Upper lobe of left lung (tissue), 6 donors: ENCODE results near the gene TSPAN32. TPM values are rescaled to one million over a fixed set of nuclear protein-coding genes. Genes with fewer than 3 reads are reported as not detected.

ENCODE experiments used
- ATAC-seq, 2 donors: fragments of 200-7000 bp; cut with Tn5 transposase; one replicate each; pipeline ENCODE4 v1.9.1; 2022; ENCODE audit warnings: mild to moderate bottlenecking in 2 of 2, moderate library complexity in 2 of 2; ENCODE audit not compliant: low FRiP score in 2 of 2
- DNase-seq, 2 donors: peaks; one replicate each; pipeline ENCODE4 v3.0.0-alpha.2; 2019 to 2020
- H3K27ac ChIP-seq, 4 donors: fragments of 200-600 bp; sonication (generic); one replicate each; pipeline ENCODE4 v1.5.1; 2016 to 2019
- H3K27me3 ChIP-seq, 4 donors: fragments of 200-600 bp; sonication (generic); one replicate each; pipeline ENCODE4 v1.5.1; 2017 to 2019
- H3K36me3 ChIP-seq, 4 donors: fragments of 200-600 bp; sonication (generic); one replicate each; pipeline ENCODE4 v1.5.1; 2016 to 2019
- H3K4me1 ChIP-seq, 4 donors: fragments of 200-600 bp; sonication (generic); one replicate each; pipeline ENCODE4 v1.5.1; 2018 to 2019
- H3K4me3 ChIP-seq, 4 donors: fragments of 200-600 bp; sonication (generic); one replicate each; pipeline ENCODE4 v1.5.1; 2017 to 2019; ENCODE audit warnings: mild to moderate bottlenecking in 2 of 4, moderate library complexity in 1 of 4
- H3K9me3 ChIP-seq, 4 donors: fragments of 200-600 bp; sonication (generic); one replicate each; pipeline ENCODE4 v1.5.1; 2018 to 2019
- CTCF ChIP-seq, 6 experiments: fragments of 450-650 bp in 4 of 6; fragments of 200-600 bp in 2 of 6; sonication (generic) in 2 of 6; IDR thresholded peaks; one replicate each; pipeline ENCODE4 v1.5.1; 2016 to 2019; ENCODE audit warnings: antibody characterized with exemption in 6 of 6
- EP300 ChIP-seq, 4 donors: sonication (generic); formaldehyde crosslinking; IDR thresholded peaks; one replicate each; pipeline ENCODE4 v1.5.1; 2017; ENCODE audit warnings: antibody characterized with exemption in 4 of 4, control low read depth in 2 of 4
- POLR2A ChIP-seq, 4 donors: fragments of 450-650 bp; IDR thresholded peaks; one replicate each; pipeline ENCODE4 v1.5.1; 2016 to 2017; ENCODE audit warnings: antibody characterized with exemption in 4 of 4, mild to moderate bottlenecking in 2 of 4
- POLR2AphosphoS5 ChIP-seq, 2 donors: sonication (generic); formaldehyde crosslinking; IDR thresholded peaks; one replicate each; pipeline ENCODE4 v1.5.1; 2017; ENCODE audit warnings: antibody characterized with exemption in 2 of 2
- WGBS, 2 donors: methylation state at CpG; one replicate each; pipeline ENCODE4 v1.1.5; 2017 to 2018; 5-methylcytosine and 5-hydroxymethylcytosine counted together
- total RNA-seq, 6 donors: library from RNA; depleted of rRNA in 4 of 6; stranded (reverse); fragments of >200 nt in 4 of 6; gene quantifications; one replicate each; pipeline versions ENCODE4 v1.1.0 to v1.2.1, GENCODE V29; 2016 to 2021
- donor health status: DM: no; HTN: no; CAD: no; lungs with moderate emphysema.
- donor health status: DM: no; HTN: yes; CAD: no; lungs with severe emphysema.

TSPAN32 gene
- total RNA-seq, 6 donors from 2014 or later: 3.1 to 16.4 (median 6.8) TPM

DNA sequence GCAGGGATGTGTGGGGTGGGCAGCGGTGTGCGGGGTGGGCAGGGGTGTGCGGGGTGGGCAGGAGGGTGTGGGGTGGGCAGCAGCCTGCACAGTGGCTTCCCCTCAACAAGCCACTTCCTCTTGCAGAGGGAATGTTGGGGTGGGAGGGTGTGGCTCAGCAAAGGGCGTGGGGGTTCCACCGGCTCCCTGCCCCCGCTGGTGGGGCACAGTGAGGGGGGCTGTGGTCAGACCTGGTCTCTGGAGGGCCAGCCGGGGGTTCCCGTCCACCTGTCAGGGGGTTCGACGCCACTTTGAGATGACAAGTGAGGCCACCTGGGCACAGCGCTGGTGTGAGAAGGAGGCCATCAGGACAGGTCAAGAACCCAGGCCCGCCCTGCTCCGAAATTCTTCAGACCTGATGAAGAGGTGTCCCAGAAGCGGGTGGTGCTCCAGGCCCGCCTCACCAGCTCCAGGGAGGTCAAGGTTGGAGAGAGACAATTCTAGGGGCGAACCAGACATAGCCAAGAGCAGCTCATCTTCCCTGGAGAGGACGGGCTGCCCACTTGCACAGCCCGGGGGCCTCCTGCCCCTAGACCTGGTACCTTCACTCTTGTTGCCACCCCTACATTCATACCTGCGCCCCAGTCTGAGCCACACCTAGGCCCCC lies 1.4 kb upstream of the TSPAN32 start:
- ATAC-seq (no peak), DNase-seq (peak; percentile 25 to 62)
- no peaks in the 10 kb centered on the region for H3K9me3 ChIP-seq
- peaks cover 27 to 53% (median 36%) of the 10 kb centered on the region in 4 donors for H3K4me1 ChIP-seq
- no peaks in the 10 kb centered on the region for H3K27me3 ChIP-seq
- no peaks in the 10 kb centered on the region for H3K36me3 ChIP-seq
- peak overlapping the region in 3 of 4 donors; percentile 23 to 42 (median 31) for H3K4me3 ChIP-seq
- H3K27ac ChIP-seq: peak overlapping the region; percentile 69 to 93 (median 85)
- no peak for TF ChIP-seq POLR2AphosphoS5 (IDR thresholded peaks at IDR 0.05)
- no peak for TF ChIP-seq EP300 (IDR thresholded peaks at IDR 0.05)
- TF ChIP-seq POLR2A (IDR thresholded peaks at IDR 0.05): no peak
- TF ChIP-seq CTCF (IDR thresholded peaks at IDR 0.05): no peak
- 44 to 58% methylated on average over 8 to 18 of the region's 19 CpGs for WGBS, 2 donors

- 44 to 77% methylated on average over 7 to 24 of the region's 24 CpGs for WGBS, 2 donors
Observed at GRCh38 chr11:2300936-2301630, 730 bp upstream of the TSPAN32 start.

DNA sequence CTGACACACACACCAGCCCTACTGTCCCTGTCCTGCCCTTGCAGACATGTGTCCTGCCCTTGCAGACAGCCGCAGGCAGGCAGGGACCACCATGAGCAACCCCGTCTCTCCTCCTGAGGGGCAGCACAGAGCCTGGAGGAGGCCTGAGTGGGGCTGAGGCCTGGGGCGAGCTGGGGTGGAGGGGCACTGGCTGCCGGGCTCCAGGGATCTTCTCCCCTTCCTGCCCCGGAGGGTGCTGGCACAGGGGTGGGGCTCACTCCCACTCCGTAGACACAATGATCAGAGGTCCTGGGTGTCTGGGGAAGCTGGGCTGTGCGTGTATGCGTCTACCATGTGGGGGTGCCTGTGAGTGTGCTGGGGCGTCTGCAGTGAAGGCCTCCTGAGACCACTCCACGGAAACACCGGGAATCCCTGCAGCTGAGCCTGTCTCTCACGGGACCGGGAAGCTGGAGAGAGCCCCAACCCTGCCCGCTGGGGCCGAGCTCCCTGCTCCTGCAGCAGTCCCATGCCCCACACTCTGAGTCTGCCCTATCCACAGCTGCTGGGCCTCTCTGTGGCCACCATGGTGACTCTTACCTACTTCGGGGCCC lies 588 bp downstream of the TSPAN32 start:
- WGBS, 2 donors: 58 to 68% methylated on average over 10 to 11 of the region's 16 CpGs
- Histone ChIP-seq H3K27me3 (no peaks in the 10 kb centered on the region), H3K27ac (peak overlapping the region; percentile 69 to 93 (median 85)), H3K36me3 (no peaks in the 10 kb centered on the region), H3K4me3 (peak overlapping the region in 3 of 4 donors; percentile 23 to 42 (median 31)), H3K4me1 (peaks cover 44 to 72% (median 54%) of the 10 kb centered on the region in 4 donors), H3K9me3 (no peaks in the 10 kb centered on the region)
- peak in 1 of 2 donors; percentile 76 for DNase-seq
- ATAC-seq: peak; percentile 1 to 5
- TF ChIP-seq CTCF (IDR thresholded peaks at IDR 0.05) (peak in 1 of 6 experiments; percentile 10), POLR2A (IDR thresholded peaks at IDR 0.05) (no peak)

More at GRCh38 chr11:2300936-2301630, 730 bp upstream of the TSPAN32 start:
- Histone ChIP-seq H3K36me3 (no peaks in the 10 kb centered on the region), H3K4me1 (peaks cover 33 to 60% (median 43%) of the 10 kb centered on the region in 4 donors), H3K4me3 (peak overlapping the region in 3 of 4 donors; percentile 23 to 42 (median 31)), H3K27ac (peak overlapping the region; percentile 69 to 93 (median 85)), H3K27me3 (no peaks in the 10 kb centered on the region), H3K9me3 (no peaks in the 10 kb centered on the region)
- TF ChIP-seq POLR2AphosphoS5 (IDR thresholded peaks at IDR 0.05) (no peak), POLR2A (IDR thresholded peaks at IDR 0.05) (no peak), CTCF (IDR thresholded peaks at IDR 0.05) (no peak), EP300 (IDR thresholded peaks at IDR 0.05) (no peak)
- peak; percentile 43 to 62 for DNase-seq
- ATAC-seq: no peak

GRCh38 chr11:2302896-2303626 lies 1.2 kb downstream of the TSPAN32 start:
- Histone ChIP-seq H3K9me3 (no peaks in the 10 kb centered on the region), H3K36me3 (no peaks in the 10 kb centered on the region), H3K4me1 (peaks cover 47 to 78% (median 55%) of the 10 kb centered on the region in 4 donors), H3K27me3 (no peaks in the 10 kb centered on the region), H3K27ac (peak overlapping the region; percentile 69 to 93 (median 85)), H3K4me3 (peak overlapping the region in 3 of 4 donors; percentile 23 to 42 (median 31))
- TF ChIP-seq POLR2A (IDR thresholded peaks at IDR 0.05) (no peak), POLR2AphosphoS5 (IDR thresholded peaks at IDR 0.05) (peak in 1 of 2 donors; percentile 21), EP300 (IDR thresholded peaks at IDR 0.05) (no peak)
- peak; percentile 13 to 19 for ATAC-seq
- DNase-seq: peak; percentile 53 to 82
- 30 to 33% methylated on average over 3 to 12 of the region's 18 CpGs for WGBS, 2 donors
